ENCODE results near the gene FFAR4.
A peak's percentile ranks its signal among the peaks of the same experiment; 100 is the strongest.

Gene FFAR4

GRCh38 chr10:93572606-93573005 is 6.1 kb downstream of the FFAR4 start:
- no peak overlapping the region for H3K4me3 ChIP-seq (replicated peaks; ENCODE audit: insufficient read depth, low read length)
- TF ChIP-seq REST (IDR thresholded peaks at IDR 0.05; ENCODE audit: insufficient replicate concordance, low read depth) (peak; percentile 19), POLR2AphosphoS5 (IDR thresholded peaks at IDR 0.05; ENCODE audit: low read depth) (no peak)
- peak overlapping the region; percentile 70 for H3K27ac ChIP-seq (replicated peaks)
- H3K27me3 ChIP-seq (ENCODE audit: insufficient read depth, poor library complexity, severe bottlenecking) = no peaks in the 10 kb centered on the region
- peak in 1 of 2 experiments; percentile 55 for DNase-seq (ENCODE audit: low read depth in 1 of 2, low spot score in 1 of 2)

DNA sequence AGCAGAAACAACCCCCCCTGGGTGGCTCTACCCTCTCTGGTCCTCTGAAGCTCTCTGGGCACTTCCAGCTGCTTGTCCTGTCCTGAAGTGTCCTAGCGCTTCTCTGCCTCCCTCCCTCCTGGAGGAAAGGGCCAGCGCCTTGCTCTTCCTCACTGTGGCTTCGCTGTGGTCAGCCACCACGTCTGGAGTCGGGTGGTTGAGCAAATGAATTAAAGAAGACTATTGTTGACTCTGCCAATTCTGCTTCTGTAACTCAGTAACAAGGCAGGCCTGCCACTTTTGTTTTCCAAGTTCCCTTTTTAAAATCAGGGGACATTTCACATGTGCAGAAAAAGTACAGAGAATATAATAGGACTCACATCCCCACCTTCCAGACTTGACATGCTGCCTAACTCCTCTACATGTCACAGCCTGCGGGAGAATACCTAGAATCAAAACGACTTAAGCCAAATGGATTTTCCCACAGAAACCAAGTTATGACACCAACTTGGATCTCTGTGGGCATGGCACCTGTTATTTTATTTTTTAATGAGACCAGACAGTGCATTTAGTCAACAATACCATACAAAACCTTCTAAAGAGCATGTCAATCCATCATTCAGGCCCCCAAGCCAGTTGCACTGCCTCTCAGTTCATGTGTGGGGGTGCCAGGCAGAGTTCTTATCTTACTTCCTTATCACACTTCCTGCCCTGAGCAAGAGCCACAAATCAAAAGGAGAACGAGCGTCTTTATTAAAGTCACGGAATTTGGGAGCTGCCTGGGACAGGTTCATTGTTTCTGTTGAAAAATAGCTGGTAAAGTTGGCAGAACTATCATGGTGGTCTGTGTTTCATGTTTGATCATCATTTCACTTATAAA is 6.8 kb downstream of the FFAR4 start:
- Histone ChIP-seq H3K27ac (replicated peaks) (peak overlapping the region; percentile 70), H3K27me3 (ENCODE audit: insufficient read depth, poor library complexity, severe bottlenecking) (no peaks in the 10 kb centered on the region), H3K4me3 (replicated peaks; ENCODE audit: insufficient read depth, low read length) (no peak overlapping the region)
- peak; percentile 78 to 88 for DNase-seq (ENCODE audit: low read depth in 1 of 2, low spot score in 1 of 2)
- TF ChIP-seq GABPA (IDR thresholded peaks at IDR 0.05; ENCODE audit: low read depth) (0 out of 2 replicates have a peak, but pooled peaks have one; percentile 1), POLR2AphosphoS5 (IDR thresholded peaks at IDR 0.05; ENCODE audit: low read depth) (peak; percentile 61; the same call in 1 of the 2 replicates), SPI1 (IDR thresholded peaks at IDR 0.05; ENCODE audit: borderline replicate concordance, low read depth) (peak; percentile 80), REST (IDR thresholded peaks at IDR 0.05; ENCODE audit: insufficient replicate concordance, low read depth) (no peak)

- Histone ChIP-seq H3K27me3 (ENCODE audit: insufficient read depth, poor library complexity, severe bottlenecking) (no peaks in the 10 kb centered on the region), H3K27ac (replicated peaks) (peak overlapping the region; percentile 70)
These were observed 7.5 kb downstream of the FFAR4 start for GRCh38 chr10:93573924-93574323.

More at GRCh38 chr10:93573924-93574323, 7.5 kb downstream of the FFAR4 start:
- no peak for DNase-seq (ENCODE audit: low read depth in 1 of 2, low spot score in 1 of 2)
- TF ChIP-seq GABPA (IDR thresholded peaks at IDR 0.05; ENCODE audit: low read depth) (no peak), REST (IDR thresholded peaks at IDR 0.05; ENCODE audit: insufficient replicate concordance, low read depth) (no peak), SPI1 (IDR thresholded peaks at IDR 0.05; ENCODE audit: borderline replicate concordance, low read depth) (no peak), POLR2AphosphoS5 (IDR thresholded peaks at IDR 0.05; ENCODE audit: low read depth) (no peak)
- TF ChIP-seq, protein P1, sequence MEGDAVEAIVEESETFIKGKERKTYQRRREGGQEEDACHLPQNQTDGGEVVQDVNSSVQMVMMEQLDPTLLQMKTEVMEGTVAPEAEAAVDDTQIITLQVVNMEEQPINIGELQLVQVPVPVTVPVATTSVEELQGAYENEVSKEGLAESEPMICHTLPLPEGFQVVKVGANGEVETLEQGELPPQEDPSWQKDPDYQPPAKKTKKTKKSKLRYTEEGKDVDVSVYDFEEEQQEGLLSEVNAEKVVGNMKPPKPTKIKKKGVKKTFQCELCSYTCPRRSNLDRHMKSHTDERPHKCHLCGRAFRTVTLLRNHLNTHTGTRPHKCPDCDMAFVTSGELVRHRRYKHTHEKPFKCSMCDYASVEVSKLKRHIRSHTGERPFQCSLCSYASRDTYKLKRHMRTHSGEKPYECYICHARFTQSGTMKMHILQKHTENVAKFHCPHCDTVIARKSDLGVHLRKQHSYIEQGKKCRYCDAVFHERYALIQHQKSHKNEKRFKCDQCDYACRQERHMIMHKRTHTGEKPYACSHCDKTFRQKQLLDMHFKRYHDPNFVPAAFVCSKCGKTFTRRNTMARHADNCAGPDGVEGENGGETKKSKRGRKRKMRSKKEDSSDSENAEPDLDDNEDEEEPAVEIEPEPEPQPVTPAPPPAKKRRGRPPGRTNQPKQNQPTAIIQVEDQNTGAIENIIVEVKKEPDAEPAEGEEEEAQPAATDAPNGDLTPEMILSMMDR (IDR thresholded peaks at IDR 0.05; ENCODE audit: insufficient read depth, low read length) = no peak
- H3K4me3 ChIP-seq (replicated peaks; ENCODE audit: insufficient read depth, low read length) = no peak overlapping the region
